Measurements from ENCODE around the gene CDC42BPB. TPM values are rescaled to one million over a fixed set of nuclear protein-coding genes. Genes with fewer than 3 reads are reported as not detected.
"Not testable (repeated sequence)": the region's sequence is repeated elsewhere in the genome, so short reads cannot be mapped to it uniquely, and the experiment has no call there.

The CDC42BPB gene
- total RNA-seq, 1 donor from 2014 or later = 96.5 TPM

DNA sequence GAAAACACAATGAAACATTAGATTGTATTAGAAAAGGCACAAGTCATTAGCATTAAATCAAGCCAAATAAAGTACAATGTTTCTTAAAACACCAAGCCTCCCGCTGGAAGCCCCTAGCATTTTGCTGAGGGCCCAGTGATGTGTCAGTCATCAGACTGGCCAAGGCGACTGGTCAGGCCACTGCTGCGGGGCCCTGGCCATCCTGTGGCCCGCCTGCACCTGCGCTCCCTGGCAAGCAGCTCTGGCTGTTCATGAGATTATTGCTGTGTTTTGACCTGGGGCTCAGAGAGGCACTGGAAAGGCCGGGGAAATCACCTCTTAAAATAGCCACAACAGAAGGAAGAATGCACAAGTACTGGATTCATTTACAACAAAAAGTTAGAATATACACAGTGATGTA is 159.1 kb downstream of the CDC42BPB start:
- no peak for TF ChIP-seq CTCF (IDR thresholded peaks at IDR 0.05)
- intact Hi-C loops (cut with DNase I) = no loop called here
- H3K9me3 ChIP-seq = no peaks in the 10 kb centered on the region
- peaks cover 5 to 13% of the 10 kb centered on the region in 2 donors for H3K36me3 ChIP-seq
- DNase-seq (ENCODE audit: low spot score in 2 of 2) = no peak
- H3K27ac ChIP-seq = no peak overlapping the region
- H3K4me1 ChIP-seq = no peaks in the 10 kb centered on the region
- no peaks in the 10 kb centered on the region for H3K27me3 ChIP-seq
- H3K4me3 ChIP-seq = no peak overlapping the region

GRCh38 chr14:102897299-102898027 is 159.9 kb downstream of the CDC42BPB start:
- no peaks in the 10 kb centered on the region for H3K4me1 ChIP-seq
- H3K4me3 ChIP-seq = no peak overlapping the region
- H3K27ac ChIP-seq = no peak overlapping the region
- intact Hi-C loops (cut with DNase I) = no loop called here
- peaks cover 4 to 15% of the 10 kb centered on the region in 2 donors for H3K36me3 ChIP-seq
- H3K9me3 ChIP-seq = no peaks in the 10 kb centered on the region
- TF ChIP-seq CTCF (IDR thresholded peaks at IDR 0.05) = no peak
- DNase-seq (ENCODE audit: low spot score in 2 of 2) = no peak
- H3K27me3 ChIP-seq = no peaks in the 10 kb centered on the region

DNA sequence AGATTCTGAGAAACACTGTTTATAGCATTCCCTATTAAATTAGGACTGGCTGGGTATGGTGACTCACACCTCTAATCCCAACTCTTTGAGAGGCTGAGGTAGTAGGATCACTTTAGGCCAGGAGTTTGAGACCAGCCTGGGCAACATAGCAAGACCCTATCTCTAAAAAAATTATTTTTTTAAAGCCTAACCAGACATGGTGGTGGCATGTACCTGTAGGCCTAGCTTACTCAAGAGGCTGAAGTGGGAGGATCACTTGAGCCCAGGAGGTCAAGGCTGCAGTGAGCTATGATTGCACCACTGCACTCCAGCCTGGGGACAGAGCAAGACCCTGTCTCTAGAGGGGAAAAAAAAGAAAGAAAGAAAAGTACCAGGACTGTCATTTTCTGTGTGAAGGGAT is 160.6 kb downstream of the CDC42BPB start:
- H3K27ac ChIP-seq; DNase-seq (ENCODE audit: low spot score in 2 of 2); intact Hi-C loops (cut with DNase I); H3K4me1 ChIP-seq; H3K4me3 ChIP-seq; H3K9me3 ChIP-seq; H3K27me3 ChIP-seq: not testable (repeated sequence)
- H3K36me3 ChIP-seq = peaks cover 4 to 15% of the 10 kb centered on the region in 2 donors

GRCh38 chr14:102893452-102893851 is 163.9 kb downstream of the CDC42BPB start:
- Histone ChIP-seq H3K4me1 (no peaks in the 10 kb centered on the region), H3K4me3 (no peak overlapping the region), H3K9me3 (no peaks in the 10 kb centered on the region), H3K27me3 (no peaks in the 10 kb centered on the region), H3K27ac (no peak overlapping the region), H3K36me3 (peaks cover 0 to 13% of the 10 kb centered on the region in 2 donors)
- no peak for DNase-seq (ENCODE audit: low spot score in 2 of 2)
- intact Hi-C loops (cut with DNase I) = no loop called here
- TF ChIP-seq CTCF (IDR thresholded peaks at IDR 0.05) = no peak

DNA sequence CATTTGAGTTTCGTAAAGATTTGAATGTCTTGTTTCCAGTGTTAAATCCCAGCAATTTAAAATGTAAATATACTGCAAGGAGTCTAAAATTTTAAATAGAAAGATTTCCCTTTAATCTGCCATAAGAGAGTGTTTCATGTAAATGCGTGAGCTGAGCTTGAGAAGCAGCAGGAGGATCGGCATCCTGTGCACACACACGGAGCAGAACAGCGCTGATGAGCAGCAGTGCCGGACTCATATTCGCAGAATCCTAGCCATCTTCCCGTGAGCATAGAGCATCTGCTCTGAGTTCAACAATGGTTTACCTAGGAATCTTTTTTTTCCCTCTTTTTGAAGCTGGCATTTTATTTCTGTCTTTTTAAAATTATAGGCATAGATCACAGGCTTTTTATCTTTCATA is 164.7 kb downstream of the CDC42BPB start:
- no peak for DNase-seq (ENCODE audit: low spot score in 2 of 2)
- Histone ChIP-seq H3K36me3 (peaks cover 0 to 12% of the 10 kb centered on the region in 2 donors), H3K27me3 (no peaks in the 10 kb centered on the region), H3K4me1 (no peaks in the 10 kb centered on the region), H3K27ac (no peak overlapping the region), H3K9me3 (no peaks in the 10 kb centered on the region), H3K4me3 (no peak overlapping the region)
- TF ChIP-seq CTCF (IDR thresholded peaks at IDR 0.05) = no peak
- intact Hi-C loops (cut with DNase I) = no loop called here

DNA sequence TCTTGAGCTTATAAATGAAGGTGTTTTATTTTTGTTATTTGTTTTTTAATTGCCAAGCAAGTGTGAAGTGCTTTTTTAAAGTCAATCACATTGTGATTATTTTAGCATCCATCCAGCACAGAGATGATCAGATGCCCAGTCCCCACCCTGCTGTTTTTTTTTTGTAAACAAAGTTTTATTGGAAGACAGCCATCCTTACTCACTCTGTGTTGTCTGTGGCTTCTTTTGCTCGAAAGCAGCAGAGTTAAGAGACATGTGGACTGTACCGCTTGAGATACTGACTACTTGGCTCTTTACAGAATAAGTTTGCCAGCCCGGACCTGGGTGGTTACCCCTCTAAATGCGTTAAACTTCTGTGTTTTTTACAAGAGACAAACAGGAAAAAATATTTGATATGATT is 165.8 kb downstream of the CDC42BPB start:
- no peak for TF ChIP-seq CTCF (IDR thresholded peaks at IDR 0.05)
- DNase-seq (ENCODE audit: low spot score in 2 of 2) = no peak
- no peak overlapping the region for H3K4me3 ChIP-seq
- no peaks in the 10 kb centered on the region for H3K27me3 ChIP-seq
- H3K4me1 ChIP-seq = no peaks in the 10 kb centered on the region
- intact Hi-C loops (cut with DNase I) = no loop called here
- H3K27ac ChIP-seq = no peak overlapping the region
- H3K9me3 ChIP-seq = no peaks in the 10 kb centered on the region
- H3K36me3 ChIP-seq = peaks cover 0 to 6% of the 10 kb centered on the region in 2 donors

Measured in ascending aorta (tissue), 2 donors.